ENCODE measurements around the gene LEO1. TPM values are rescaled to one million over a fixed set of nuclear protein-coding genes. Genes with fewer than 3 reads are reported as not detected.

LEO1 gene
- total and polyA plus RNA-seq, 2 of the 13 experiments (the other 11 are each of a cell fraction or from before 2014, with no cell fraction given), result 17.0 to 60.3 TPM

DNA sequence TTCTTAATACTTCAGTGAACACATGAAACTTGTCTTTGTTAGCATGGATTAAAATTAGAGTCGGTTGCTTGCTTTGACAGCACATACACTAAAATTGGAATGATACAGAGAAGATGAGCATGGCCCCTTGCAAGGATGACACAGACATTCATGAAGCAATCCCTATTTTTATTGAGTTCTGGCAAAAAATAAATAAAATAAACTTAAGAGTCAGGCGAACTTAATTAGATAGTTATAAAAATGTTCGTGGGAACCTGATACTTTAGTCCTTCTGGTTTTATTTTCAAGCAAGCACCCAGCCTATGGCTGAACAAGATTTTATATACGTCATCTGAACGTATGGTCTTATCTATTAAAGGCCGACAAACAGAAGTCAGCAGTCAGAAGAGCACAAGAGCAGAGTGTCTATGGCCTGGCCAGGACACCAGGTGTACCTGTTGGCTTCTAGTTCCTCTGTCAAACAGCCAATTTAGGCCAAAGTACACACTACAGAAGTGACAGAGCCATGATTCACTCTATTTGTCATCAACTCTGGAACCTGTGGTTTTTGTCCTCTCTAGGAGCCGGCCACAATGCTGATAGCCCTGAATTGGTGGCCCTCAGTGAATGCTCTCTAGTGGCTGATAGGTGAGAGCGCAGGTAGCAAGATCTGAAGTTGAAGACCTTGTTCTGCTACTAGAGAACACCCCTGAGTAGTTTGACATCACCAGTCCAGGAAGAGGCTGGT lies 64.3 kb downstream of the LEO1 start (continued):
- peak; percentile 82 for TF ChIP-seq LCORL (IDR thresholded peaks at IDR 0.05)
- peak; percentile 93 for TF ChIP-seq LCORL (CRISPR knock-in tag; IDR thresholded peaks at IDR 0.05)
- no peak for TF ChIP-seq BCL3 (CRISPR knock-in tag; IDR thresholded peaks at IDR 0.05)
- peak; percentile 78 for TF ChIP-seq SALL1 (CRISPR knock-in tag; IDR thresholded peaks at IDR 0.05)
- TF ChIP-seq ZNF331 (CRISPR knock-in tag; IDR thresholded peaks at IDR 0.05), result peak; percentile 76; the same call in 1 of the 2 replicates
- no peak for TF ChIP-seq ZFP36L2 (CRISPR knock-in tag; IDR thresholded peaks at IDR 0.05)
- peak; percentile 78 for TF ChIP-seq ZNF124 (CRISPR knock-in tag; IDR thresholded peaks at IDR 0.05)
- TF ChIP-seq RFX3 (CRISPR knock-in tag; IDR thresholded peaks at IDR 0.05), result no peak
- TF ChIP-seq ZNF841 (CRISPR knock-in tag; IDR thresholded peaks at IDR 0.05; ENCODE audit: borderline replicate concordance), result no peak
- peak; percentile 78; the same call in 1 of the 2 replicates for TF ChIP-seq FOSL1 (CRISPR knock-in tag; IDR thresholded peaks at IDR 0.05; ENCODE audit: borderline replicate concordance)
- TF ChIP-seq DPF2 (CRISPR knock-in tag; IDR thresholded peaks at IDR 0.05; ENCODE audit: borderline replicate concordance, low read depth), result 0 out of 2 replicates have a peak, but pooled peaks have one; percentile 41
- no peak for TF ChIP-seq RAD51 (IDR thresholded peaks at IDR 0.05; ENCODE audit: borderline replicate concordance)
- TF ChIP-seq, protein P1, sequence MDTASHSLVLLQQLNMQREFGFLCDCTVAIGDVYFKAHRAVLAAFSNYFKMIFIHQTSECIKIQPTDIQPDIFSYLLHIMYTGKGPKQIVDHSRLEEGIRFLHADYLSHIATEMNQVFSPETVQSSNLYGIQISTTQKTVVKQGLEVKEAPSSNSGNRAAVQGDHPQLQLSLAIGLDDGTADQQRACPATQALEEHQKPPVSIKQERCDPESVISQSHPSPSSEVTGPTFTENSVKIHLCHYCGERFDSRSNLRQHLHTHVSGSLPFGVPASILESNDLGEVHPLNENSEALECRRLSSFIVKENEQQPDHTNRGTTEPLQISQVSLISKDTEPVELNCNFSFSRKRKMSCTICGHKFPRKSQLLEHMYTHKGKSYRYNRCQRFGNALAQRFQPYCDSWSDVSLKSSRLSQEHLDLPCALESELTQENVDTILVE (CRISPR knock-in tag; IDR thresholded peaks at IDR 0.05), result 0 out of 2 replicates have a peak, but pooled peaks have one; percentile 16
- 0 out of 2 replicates have a peak, but pooled peaks have one; percentile 31 for TF ChIP-seq SMAD3 (CRISPR knock-in tag; IDR thresholded peaks at IDR 0.05)
- TF ChIP-seq CCAR2 (optimal IDR thresholded peaks at IDR 0.05; ENCODE audit: low read depth, low read length), result no peak
- peak; percentile 23; the same call in 1 of the 2 replicates for TF ChIP-seq HNF4G (IDR thresholded peaks at IDR 0.05; ENCODE audit: borderline replicate concordance, low read depth, low read length)
- TF ChIP-seq HNF4G (CRISPR knock-in tag; IDR thresholded peaks at IDR 0.05; ENCODE audit: borderline replicate concordance, low read depth), result no peak; the same call in 1 of the 2 replicates
- no peak for TF ChIP-seq ZNF225 (CRISPR knock-in tag; IDR thresholded peaks at IDR 0.05)
- peak; percentile 90 for TF ChIP-seq FOXA3 (CRISPR knock-in tag; IDR thresholded peaks at IDR 0.05)
- TF ChIP-seq ZNF3 (CRISPR knock-in tag; IDR thresholded peaks at IDR 0.05), result peak; percentile 80
- TF ChIP-seq PAWR (CRISPR knock-in tag; IDR thresholded peaks at IDR 0.05; ENCODE audit: borderline replicate concordance), result no peak
- TF ChIP-seq ZSCAN31 (CRISPR knock-in tag; IDR thresholded peaks at IDR 0.05; ENCODE audit: low read depth), result no peak
- peak; percentile 61 for TF ChIP-seq ZFY (CRISPR knock-in tag; IDR thresholded peaks at IDR 0.05)
- TF ChIP-seq SRSF9 (IDR thresholded peaks at IDR 0.05; ENCODE audit: borderline replicate concordance, insufficient read depth, low read depth, low read length, poor library complexity, severe bottlenecking), result no peak
- TF ChIP-seq BCL6 (CRISPR knock-in tag; IDR thresholded peaks at IDR 0.05), result peak; percentile 58
- peak; percentile 89 for TF ChIP-seq PHF21A (CRISPR knock-in tag; IDR thresholded peaks at IDR 0.05)
- peak; percentile 61; the same call in 1 of the 2 replicates for TF ChIP-seq MEIS1 (CRISPR knock-in tag; IDR thresholded peaks at IDR 0.05; ENCODE audit: borderline replicate concordance)
- TF ChIP-seq ZBTB37 (CRISPR knock-in tag; IDR thresholded peaks at IDR 0.05), result 0 out of 2 replicates have a peak, but pooled peaks have one; percentile 22
- no peak for TF ChIP-seq ZNF761 (CRISPR knock-in tag; conservative IDR thresholded peaks at IDR 0.05)

Measured in HepG2 (cell line).